Neural cell (in vitro differentiated cells): ENCODE results near the gene STAC.

Experiments
- CTCF ChIP-seq: fragments of 450-650 bp; IDR thresholded peaks from 2 replicates; pipeline ENCODE4 v1.5.1; 2014; ENCODE audit warnings: antibody characterized with exemption, mild to moderate bottlenecking, moderate library complexity; ENCODE audit not compliant: poor library complexity, severe bottlenecking
- MXI1 ChIP-seq: fragments of 450-650 bp; conservative IDR thresholded peaks from 2 replicates; pipeline ENCODE4 v1.6.1; 2014; ENCODE audit warnings: antibody characterized with exemption, mild to moderate bottlenecking; ENCODE audit not compliant: poor library complexity, severe bottlenecking
- REST ChIP-seq: IDR thresholded peaks from 2 replicates; pipeline ENCODE4 v1.6.1; 2012; ENCODE audit warnings: borderline replicate concordance

- TF ChIP-seq REST = no peak
- no peak for TF ChIP-seq MXI1
- no peak for TF ChIP-seq CTCF
Measured at GRCh38 chr3:36557021-36557707, 176.9 kb downstream of the STAC start.
